K562 (cell line): Measurements from ENCODE around the gene PNLIPRP1. TPM values are rescaled to one million over a fixed set of nuclear protein-coding genes. Genes with fewer than 3 reads are reported as not detected.

ENCODE experiments used
- ATAC-seq: fragments of 200-7000 bp; cut with Tn5 transposase; 3 replicates; pipeline ENCODE4 v1.9.1; 2020; ENCODE audit warnings: moderate library complexity
- BruUV-seq: library from RNA; stranded (reverse); fragments of 400-500 nt; replicated peaks from 2 replicates; lab custom pipeline; 2021; lab: Mats Ljungman, UMichigan
- CTCF ChIA-PET: fragments of 300-600 bp; formaldehyde crosslinking; extraction: SDS; loops from one replicate; lab custom pipeline; 2021; ENCODE audit warnings: low intra/inter-chr PET ratio; lab: Yijun Ruan, JAX
- POLR2A ChIA-PET: fragments of 300-600, 350-650 bp; sonication (Branson Sonifier 250); formaldehyde crosslinking; extraction: SDS; loops from one replicate; lab custom pipeline; 2021; ENCODE audit warnings: antibody characterized with exemption, inconsistent platforms; lab: Yijun Ruan, JAX
- DNase-seq, 4 experiments: peaks; one replicate each; pipeline versions ENCODE4 v3.0.0 to v3.0.0-alpha.2; 2011 to 2018; ENCODE audit warnings: low spot score in 3 of 4, mixed read lengths in 3 of 4; ENCODE audit errors: extremely low read depth in 1 of 4
- FAIRE-seq: peaks from 2 replicates; lab custom pipeline; 2011; peaks lifted over from hg19 to GRCh38; lab: Jason Lieb, UNC
- H2AFZ ChIP-seq: 2 replicates; pipeline ENCODE4 v1.6.0; 2011; ENCODE audit warnings: low read depth, low read length, control low read depth, inconsistent platforms
- H3K27ac ChIP-seq: fragments of 200-600 bp; 3 replicates; pipeline ENCODE4 v1.8.0; 2011; ENCODE audit warnings: low read depth, mild to moderate bottlenecking, control low read depth, inconsistent platforms, low read length, moderate library complexity, mixed read lengths; ENCODE audit errors: extremely low read depth
- H3K27me3 ChIP-seq, 2 experiments: fragments of 300-600 bp in 1 of 2; 2 replicates in 1 of 2; 3 replicates in 1 of 2; pipeline versions ENCODE4 v1.6.0 to v1.8.0; 2011; ENCODE audit warnings: inconsistent platforms in 2 of 2, low read length in 2 of 2, mild to moderate bottlenecking in 1 of 2, mixed read lengths in 1 of 2, moderate library complexity in 1 of 2; ENCODE audit not compliant: control insufficient read depth in 2 of 2, insufficient read depth in 2 of 2
- H3K36me3 ChIP-seq: fragments of 300-600 bp; 3 replicates; pipeline ENCODE4 v1.8.0; 2011; ENCODE audit warnings: mild to moderate bottlenecking, low read length, inconsistent platforms; ENCODE audit not compliant: control insufficient read depth, insufficient read depth
- H3K4me1 ChIP-seq, 2 experiments: fragments of 200-600 bp in 1 of 2; replicated peaks in 1 of 2; 2 replicates in 1 of 2; 3 replicates in 1 of 2; pipeline versions ENCODE4 v1.5.1 to v1.8.0; 2011; ENCODE audit warnings: inconsistent platforms in 2 of 2, low read length in 2 of 2, mild to moderate bottlenecking in 1 of 2, mixed read lengths in 1 of 2, moderate library complexity in 1 of 2; ENCODE audit not compliant: control insufficient read depth in 2 of 2, insufficient read depth in 2 of 2
- H3K4me2 ChIP-seq: 2 replicates; pipeline ENCODE4 v1.6.1; 2011; ENCODE audit warnings: low read length, control low read depth, inconsistent platforms, mixed read lengths; ENCODE audit not compliant: insufficient read depth
- H3K4me3 ChIP-seq: fragments of 200-600 bp; sonication (generic), shearing (Covaris generic); 2 replicates; pipeline ENCODE4 v1.5.1; 2016; ENCODE audit warnings: control low read depth, inconsistent platforms
- H3K79me2 ChIP-seq: fragments of 200-600 bp; 3 replicates; pipeline ENCODE4 v1.8.0; 2011; ENCODE audit warnings: low read length, inconsistent platforms; ENCODE audit not compliant: control insufficient read depth, insufficient read depth
- H3K9ac ChIP-seq, 2 experiments: 2 replicates each; pipeline versions ENCODE4 v1.6.0 to v1.6.1; 2011; ENCODE audit warnings: low read depth in 2 of 2, low read length in 2 of 2, control low read depth in 1 of 2, inconsistent platforms in 1 of 2, mild to moderate bottlenecking in 1 of 2, mixed read lengths in 1 of 2; ENCODE audit not compliant: insufficient read depth in 1 of 2
- H3K9me1 ChIP-seq: one replicate; pipeline ENCODE4 v1.6.0; 2011; ENCODE audit warnings: inconsistent platforms, mild to moderate bottlenecking, low read length, moderate library complexity; ENCODE audit not compliant: control insufficient read depth, insufficient read depth
- H3K9me3 ChIP-seq: replicated peaks from 2 replicates; pipeline ENCODE4 v1.5.1; 2011; ENCODE audit warnings: low read depth, low read length, inconsistent platforms; ENCODE audit not compliant: control insufficient read depth, insufficient read depth
- H4K20me1 ChIP-seq: replicated peaks from 2 replicates; pipeline ENCODE4 v1.6.1; 2011; ENCODE audit warnings: low read length, inconsistent platforms, mixed read lengths; ENCODE audit not compliant: control insufficient read depth, insufficient read depth
- CCAR2 ChIP-seq: fragments of 200-400 bp; formaldehyde crosslinking; IDR thresholded peaks from 2 replicates; pipeline ENCODE4 v1.6.1; 2017; ENCODE audit warnings: mild to moderate bottlenecking, low read depth, low read length
- CCNT2 ChIP-seq: IDR thresholded peaks from 2 replicates; pipeline ENCODE4 v1.6.1; 2011; ENCODE audit warnings: borderline replicate concordance, low read depth, mild to moderate bottlenecking, moderate library complexity, mixed read lengths, low read length; ENCODE audit not compliant: insufficient read length; ENCODE audit errors: extremely low read depth
- DIDO1 ChIP-seq: fragments of 450-650 bp; IDR thresholded peaks from 2 replicates; pipeline ENCODE4 v1.6.1; 2016; ENCODE audit warnings: low read depth, missing biosample characterization, missing genetic modification characterization
- E2F3 ChIP-seq: fragments of 250-450 bp; sonication (Bioruptor Pico); IDR thresholded peaks from 2 replicates; pipeline ENCODE4 v1.4.0; 2020; ENCODE audit warnings: mild to moderate bottlenecking
- FOXK2 ChIP-seq, 2 experiments: fragments of 450-650 bp; IDR thresholded peaks in 1 of 2; conservative IDR thresholded peaks in 1 of 2; 2 replicates each; pipeline ENCODE4 v1.6.1; 2016; ENCODE audit warnings: low read depth in 2 of 2, mild to moderate bottlenecking in 1 of 2
- KAT8 ChIP-seq: fragments of 450-650 bp; IDR thresholded peaks from 2 replicates; pipeline ENCODE4 v1.6.1; 2016; ENCODE audit warnings: low read depth, mild to moderate bottlenecking
- PHF20 ChIP-seq: fragments of 450-650 bp; IDR thresholded peaks from 2 replicates; pipeline ENCODE4 v1.6.1; 2018; ENCODE audit not compliant: partially characterized antibody
- RBM39 ChIP-seq: fragments of 200-400 bp; formaldehyde crosslinking; optimal IDR thresholded peaks from 2 replicates; pipeline ENCODE3; 2018; ENCODE audit warnings: low read depth, low read length
- TFAM ChIP-seq: fragments of 250-450 bp; sonication (Bioruptor Pico); conservative IDR thresholded peaks from 2 replicates; pipeline ENCODE4 v1.5.0; 2021; ENCODE audit warnings: mild to moderate bottlenecking, moderate library complexity
- ZNF212 ChIP-seq: fragments of 450-650 bp; formaldehyde crosslinking; IDR thresholded peaks from 2 replicates; pipeline ENCODE4 v1.4.0; 2020; ENCODE audit warnings: mild to moderate bottlenecking
- WGBS: fragments of 100-300 bp; shearing (Covaris generic); methylation state at CpG from one replicate; pipeline ENCODE4 v1.1.6; 2016; ENCODE audit warnings: low coverage, mixed read lengths; ENCODE audit not compliant: insufficient coverage; ENCODE audit errors: missing lambda C conversion rate; 5-methylcytosine and 5-hydroxymethylcytosine counted together
- in situ Hi-C: fragments of 300-500 bp; cut with MboI; formaldehyde crosslinking; loops from 4 replicates; pipeline ENCODE4 v1.15.0; 2018; ENCODE audit warnings: inconsistent platforms, mixed read lengths
- intact Hi-C: fragments of 100-400 bp; cut with micrococcal nuclease; formaldehyde crosslinking; loops from 2 replicates; pipeline ENCODE4 v1.14.2; 2022
- polyA plus RNA-seq, 8 experiments: library from polyadenylated mRNA; depleted of rRNA in 4 of 8; stranded (reverse) in 5 of 8; unstranded in 3 of 8; fragments of >200 nt; fragmentation: Nextera tagmentation in 2 of 8; fragmentation: Illumina TruSeq in 1 of 8; extraction: Ambion mirVana in 2 of 8; extraction: Trizol in 1 of 8; gene quantifications; 2 replicates each; pipeline versions ENCODE4 v1.2.1 to v1.2.3, GENCODE V29; 2011 to 2014; ENCODE audit warnings: inconsistent platforms in 1 of 8, missing spikeins in 1 of 8
- total RNA-seq, 7 experiments: library from RNA; depleted of rRNA in 6 of 7; stranded (reverse); fragments of >200 nt in 6 of 7; fragmentation: Illumina TruSeq in 2 of 7; extraction: Trizol in 2 of 7; gene quantifications; 2 replicates each; pipeline versions ENCODE4 v1.2.1 to v1.2.3, GENCODE V29; 2011 to 2021; ENCODE audit warnings: low replicate concordance in 1 of 7
- TF ChIP-seq, protein P1 (sequence below): sonication (generic); formaldehyde crosslinking; IDR thresholded peaks from 2 replicates; pipeline ENCODE4 v1.8.0; 2022; ENCODE audit warnings: mild to moderate bottlenecking, missing genetic modification reagents

PNLIPRP1 gene
- total and polyA plus RNA-seq, 9 of the 15 experiments (the other 6 are each of a cell fraction or from before 2014, with no cell fraction given), result 0.60 TPM; not detected in 8

DNA sequence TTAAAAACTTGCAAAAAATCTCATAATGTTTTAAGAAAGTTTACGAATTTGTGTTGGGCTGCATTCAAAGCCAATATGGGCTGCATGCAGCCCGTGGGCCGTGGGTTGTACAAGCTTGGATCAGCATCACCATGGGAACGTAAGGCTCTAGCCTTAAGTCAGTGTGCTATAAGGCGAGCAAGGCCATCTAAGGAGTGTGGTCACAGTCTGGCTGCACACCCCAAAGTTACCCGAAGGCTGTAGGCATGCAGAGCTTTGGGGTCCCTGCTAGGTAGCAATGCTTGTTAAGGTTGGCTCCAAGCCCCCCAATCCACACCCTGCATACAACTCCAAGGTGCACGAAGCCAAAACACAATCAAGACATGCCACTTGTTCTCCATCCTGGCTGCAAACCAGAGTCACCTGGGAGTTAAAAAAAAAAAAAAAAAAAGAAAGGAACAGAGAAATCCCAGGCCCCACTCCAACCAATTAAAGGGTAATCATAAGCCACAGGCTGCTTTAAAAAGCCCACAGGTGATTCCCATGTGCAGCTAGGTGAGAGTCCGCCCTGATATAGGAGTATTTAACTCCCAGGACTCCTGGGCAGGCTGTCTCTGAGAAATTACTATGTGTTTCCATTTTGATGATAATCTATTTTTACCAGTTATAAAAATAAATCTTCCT lies 21.5 kb downstream of the PNLIPRP1 start (continued):
- TF ChIP-seq FOXK2 (conservative IDR thresholded peaks at IDR 0.05 in 1 of 2, IDR thresholded peaks at IDR 0.05 in 1 of 2; ENCODE audit: low read depth in 2 of 2), result no peak
- no peak for TF ChIP-seq E2F3
- TF ChIP-seq, protein P1, sequence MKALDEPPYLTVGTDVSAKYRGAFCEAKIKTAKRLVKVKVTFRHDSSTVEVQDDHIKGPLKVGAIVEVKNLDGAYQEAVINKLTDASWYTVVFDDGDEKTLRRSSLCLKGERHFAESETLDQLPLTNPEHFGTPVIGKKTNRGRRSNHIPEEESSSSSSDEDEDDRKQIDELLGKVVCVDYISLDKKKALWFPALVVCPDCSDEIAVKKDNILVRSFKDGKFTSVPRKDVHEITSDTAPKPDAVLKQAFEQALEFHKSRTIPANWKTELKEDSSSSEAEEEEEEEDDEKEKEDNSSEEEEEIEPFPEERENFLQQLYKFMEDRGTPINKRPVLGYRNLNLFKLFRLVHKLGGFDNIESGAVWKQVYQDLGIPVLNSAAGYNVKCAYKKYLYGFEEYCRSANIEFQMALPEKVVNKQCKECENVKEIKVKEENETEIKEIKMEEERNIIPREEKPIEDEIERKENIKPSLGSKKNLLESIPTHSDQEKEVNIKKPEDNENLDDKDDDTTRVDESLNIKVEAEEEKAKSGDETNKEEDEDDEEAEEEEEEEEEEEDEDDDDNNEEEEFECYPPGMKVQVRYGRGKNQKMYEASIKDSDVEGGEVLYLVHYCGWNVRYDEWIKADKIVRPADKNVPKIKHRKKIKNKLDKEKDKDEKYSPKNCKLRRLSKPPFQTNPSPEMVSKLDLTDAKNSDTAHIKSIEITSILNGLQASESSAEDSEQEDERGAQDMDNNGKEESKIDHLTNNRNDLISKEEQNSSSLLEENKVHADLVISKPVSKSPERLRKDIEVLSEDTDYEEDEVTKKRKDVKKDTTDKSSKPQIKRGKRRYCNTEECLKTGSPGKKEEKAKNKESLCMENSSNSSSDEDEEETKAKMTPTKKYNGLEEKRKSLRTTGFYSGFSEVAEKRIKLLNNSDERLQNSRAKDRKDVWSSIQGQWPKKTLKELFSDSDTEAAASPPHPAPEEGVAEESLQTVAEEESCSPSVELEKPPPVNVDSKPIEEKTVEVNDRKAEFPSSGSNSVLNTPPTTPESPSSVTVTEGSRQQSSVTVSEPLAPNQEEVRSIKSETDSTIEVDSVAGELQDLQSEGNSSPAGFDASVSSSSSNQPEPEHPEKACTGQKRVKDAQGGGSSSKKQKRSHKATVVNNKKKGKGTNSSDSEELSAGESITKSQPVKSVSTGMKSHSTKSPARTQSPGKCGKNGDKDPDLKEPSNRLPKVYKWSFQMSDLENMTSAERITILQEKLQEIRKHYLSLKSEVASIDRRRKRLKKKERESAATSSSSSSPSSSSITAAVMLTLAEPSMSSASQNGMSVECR (CRISPR knock-in tag), result no peak
- no peak for TF ChIP-seq CCNT2
- TF ChIP-seq CCAR2, result no peak

DNA sequence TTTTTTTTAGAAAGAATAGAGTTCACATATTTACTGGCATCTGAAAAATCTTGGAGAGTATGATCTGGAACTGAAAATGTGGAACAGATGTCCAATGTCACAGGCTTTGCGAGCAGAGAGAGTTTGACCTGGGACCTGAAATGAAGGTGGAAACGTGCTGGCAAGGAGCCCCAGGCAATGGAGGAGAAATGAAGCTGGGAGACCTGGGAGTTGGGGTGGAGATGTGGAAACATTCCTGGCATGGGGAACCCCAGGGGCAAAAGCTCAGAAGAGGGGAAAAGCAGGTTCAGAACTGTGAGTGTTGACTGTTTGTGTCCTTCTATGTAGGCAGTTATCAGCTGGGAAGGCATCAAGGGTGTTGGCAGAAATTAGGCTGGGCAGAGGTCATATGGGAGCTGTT lies 22.7 kb downstream of the PNLIPRP1 start:
- DNase-seq, result no peak
- BruUV-seq, result no TSS peak
- POLR2A ChIA-PET, result no interaction called here
- in situ Hi-C loops (no loop called here), intact Hi-C loops (no loop called here)
- 0% methylated on average over 1 of the region's 2 CpGs for WGBS
- peaks cover 0 to 10% of the 10 kb centered on the region in 2 experiments; a peak in 2 of 5 replicates for H3K27me3 ChIP-seq
- TF ChIP-seq DIDO1 (tag) (no peak), PHF20 (no peak), KAT8 (no peak), ZNF212 (CRISPR knock-in tag) (no peak), TFAM (CRISPR knock-in tag) (no peak), RBM39 (no peak)
- CTCF ChIA-PET, result no interaction called here
- no peak overlapping the region for H3K27ac ChIP-seq
- peaks cover 0 to 7% of the 10 kb centered on the region in 2 experiments; a peak in 2 of 5 replicates for H3K4me1 ChIP-seq
- FAIRE-seq, result no peak
- no peak overlapping the region for H3K4me3 ChIP-seq
- H2AFZ ChIP-seq, result no peak overlapping the region
- no peak overlapping the region for H3K9ac ChIP-seq
- H3K9me3 ChIP-seq, result no peaks in the 10 kb centered on the region
- H3K79me2 ChIP-seq, result no peaks in the 10 kb centered on the region
- H3K36me3 ChIP-seq, result no peaks in the 10 kb centered on the region
- H3K4me2 ChIP-seq, result no peak overlapping the region
- H3K9me1 ChIP-seq, result no peaks in the 10 kb centered on the region
- no peaks in the 10 kb centered on the region for H4K20me1 ChIP-seq
- no peak for ATAC-seq
